GM18499 (cell line): ENCODE data around the gene REC8.
"Not testable (repeated sequence)": the region's sequence is repeated elsewhere in the genome, so short reads cannot be mapped to it uniquely, and the experiment has no call there.

ENCODE experiments used
- ATAC-seq: cut with Tn5 transposase; IDR thresholded peaks from one replicate; pipeline ENCODE4 v1.9.1; 2021; ENCODE audit warnings: moderate number of reproducible peaks; ENCODE audit not compliant: insufficient read depth, unreplicated experiment

REC8 gene

DNA sequence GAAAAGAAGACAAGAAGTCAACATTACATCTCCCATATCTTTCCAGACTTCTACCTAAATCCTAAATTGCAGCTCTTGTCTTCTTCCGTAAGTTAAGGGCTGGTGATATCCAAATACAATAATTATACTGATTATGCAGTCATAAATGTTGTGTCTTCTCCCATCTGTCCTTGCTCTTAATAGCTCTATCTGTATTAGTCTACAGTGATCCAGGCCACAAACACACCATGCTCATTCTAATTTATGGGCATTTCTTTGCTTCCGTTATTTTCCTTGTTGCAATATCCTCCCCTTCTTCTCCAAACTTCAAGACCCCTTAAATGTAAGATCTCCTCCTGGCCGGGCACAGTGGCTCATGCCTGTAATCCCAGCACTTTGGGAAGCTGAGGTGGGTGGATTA lies 47.6 kb downstream of the REC8 start:
- ATAC-seq: no peak

DNA sequence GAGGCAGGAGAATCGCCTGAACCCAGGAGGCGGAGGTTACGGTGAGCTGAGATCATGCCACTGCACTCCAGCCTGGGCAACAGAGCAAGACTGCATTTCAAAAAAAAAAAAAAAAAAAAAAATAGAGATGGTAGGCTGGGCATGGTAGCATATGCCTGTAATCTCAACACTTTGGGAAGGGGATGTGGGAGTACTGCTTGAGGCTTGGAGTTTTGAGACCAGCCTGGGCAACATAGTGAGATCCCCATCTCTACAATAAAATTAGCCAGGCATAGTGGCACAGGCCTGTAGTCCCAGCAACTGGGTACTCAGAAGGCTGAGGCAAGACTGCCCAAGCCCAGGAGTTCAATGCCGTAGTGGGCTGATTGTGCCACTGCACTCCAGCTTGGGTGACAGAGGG lies 51.1 kb downstream of the REC8 start:
- not testable (repeated sequence) for ATAC-seq

DNA sequence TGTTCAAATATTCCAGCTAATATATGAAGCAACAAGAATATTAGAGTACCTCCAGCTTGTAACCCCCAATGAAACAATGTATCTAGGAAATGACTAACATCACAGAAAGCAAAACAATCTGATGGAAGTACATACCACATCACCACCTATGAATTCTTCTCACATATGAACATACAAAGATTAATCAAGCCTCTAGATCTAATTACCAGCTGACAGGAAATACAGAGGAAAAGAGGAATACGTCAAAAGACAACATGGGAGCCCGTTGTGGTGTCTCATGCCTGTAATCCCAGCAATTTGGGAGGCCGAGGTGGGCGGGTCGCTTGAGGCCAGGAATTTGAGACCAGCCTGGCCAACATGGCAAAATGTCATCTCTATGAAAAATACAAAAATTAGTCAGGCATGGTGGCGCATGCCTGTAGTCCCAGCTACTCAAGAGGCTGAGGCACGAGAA lies 52.8 kb downstream of the REC8 start:
- ATAC-seq: no peak

DNA sequence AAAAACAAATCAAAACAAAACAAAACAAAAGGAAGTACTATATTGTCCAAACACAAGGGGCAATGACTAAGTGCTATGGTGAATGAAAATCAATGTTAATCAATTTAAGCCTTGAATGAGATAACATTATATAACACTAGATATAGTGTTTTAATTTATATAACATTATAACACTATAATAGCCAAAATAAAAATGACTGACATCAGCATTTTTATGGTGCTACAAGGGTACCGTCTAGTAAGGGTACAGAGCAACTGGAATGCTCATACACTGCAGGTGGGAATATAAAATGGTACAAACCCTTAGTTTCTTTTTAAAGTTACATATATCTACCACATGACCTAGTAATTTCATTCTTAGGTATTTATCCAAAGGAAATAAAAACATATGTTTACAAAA lies 54.6 kb downstream of the REC8 start:
- ATAC-seq: no peak

DNA sequence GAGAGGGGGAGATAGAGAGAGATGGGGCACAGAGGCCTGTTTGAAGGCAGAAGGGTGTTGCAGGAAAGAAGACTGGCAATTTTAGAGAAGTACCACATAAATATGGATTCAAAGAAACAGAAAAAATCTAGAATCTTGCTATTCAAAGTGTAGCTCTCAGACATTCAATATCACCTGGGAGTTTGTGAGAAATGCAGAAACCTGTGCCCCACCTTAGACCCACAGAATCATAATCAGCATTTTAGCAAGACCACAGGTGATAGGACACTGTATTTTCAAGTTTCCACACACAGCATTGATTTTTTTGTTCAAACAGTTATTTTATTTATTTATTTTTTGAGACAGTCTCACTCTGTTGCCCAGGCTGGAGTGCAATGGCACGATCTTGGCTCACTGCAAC lies 57.0 kb downstream of the REC8 start:
- ATAC-seq: no peak
